Cardiac fibroblast (primary cell): ENCODE results near the gene TUSC2.

ENCODE experiments used
- DNase-seq, 2 donors: peaks; one replicate each; pipeline versions ENCODE4 v3.0.0 to v3.0.0-alpha.2; 2010; ENCODE audit warnings: low read depth in 2 of 2
- H3K4me3 ChIP-seq, 2 donors: replicated peaks in 1 of 2; 1 replicate in 1 of 2; 2 replicates in 1 of 2; pipeline ENCODE4 v1.5.1; 2011; ENCODE audit warnings: low read depth in 2 of 2, low read length in 2 of 2, mild to moderate bottlenecking in 2 of 2, moderate library complexity in 1 of 2
- CTCF ChIP-seq: IDR thresholded peaks from one replicate; pipeline ENCODE4 v1.5.1; 2011; ENCODE audit warnings: low read depth, mild to moderate bottlenecking, low read length, inconsistent platforms

Gene TUSC2

GRCh38 chr3:50294492-50295403 is 33.3 kb downstream of the TUSC2 start:
- DNase-seq: no peak
- no peak for TF ChIP-seq CTCF
- H3K4me3 ChIP-seq: no peak overlapping the region

GRCh38 chr3:50294089-50294488 is 33.9 kb downstream of the TUSC2 start:
- no peak for TF ChIP-seq CTCF
- DNase-seq: no peak
- no peak overlapping the region for H3K4me3 ChIP-seq

GRCh38 chr3:50293079-50293801 is 34.8 kb downstream of the TUSC2 start:
- TF ChIP-seq CTCF: no peak
- H3K4me3 ChIP-seq: no peak overlapping the region
- no peak for DNase-seq

- TF ChIP-seq CTCF: no peak
- peak; percentile 98 for DNase-seq
- H3K4me3 ChIP-seq: peak within 1 kb of the TSS; percentile 89 to 94
Observed at GRCh38 chr3:50292159-50293078, 35.6 kb downstream of the TUSC2 start, which contains the start of gene IFRD2. IFRD2 (minus strand) TSS chr3:50292429; CDS start chr3:50292274, 155 bp downstream.

GRCh38 chr3:50290161-50290641 is 37.8 kb downstream of the TUSC2 start:
- H3K4me3 ChIP-seq: no peak overlapping the region
- TF ChIP-seq CTCF: no peak
- no peak for DNase-seq

- no peak for DNase-seq
- no peak for TF ChIP-seq CTCF
- H3K4me3 ChIP-seq: no peak overlapping the region
Observed at GRCh38 chr3:50289130-50289529, 38.9 kb downstream of the TUSC2 start.
